SK-N-SH (cell line): ENCODE data around the gene H2AZ1. TPM values are rescaled to one million over a fixed set of nuclear protein-coding genes. Genes with fewer than 3 reads are reported as not detected.

ENCODE experiments used
- CTCF ChIA-PET: fragments of 300-600, 350-600 bp; formaldehyde crosslinking; extraction: SDS; loops from one replicate; lab custom pipeline; 2021; lab: Yijun Ruan, JAX
- POLR2A ChIA-PET: fragments of 350-600 bp; sonication (Branson Sonifier 250); formaldehyde crosslinking; extraction: SDS; loops from one replicate; lab custom pipeline; 2020; ENCODE audit warnings: antibody characterized with exemption, inconsistent platforms; lab: Yijun Ruan, JAX
- DNase-seq: peaks from one replicate; pipeline ENCODE4 v3.0.0; 2012
- H2AFZ ChIP-seq: fragments of 200-600 bp; sonication (generic); 2 replicates; pipeline ENCODE4 v1.8.1; 2016; ENCODE audit warnings: antibody characterized with exemption, mild to moderate bottlenecking, low read depth
- H3F3A ChIP-seq: fragments of 200-600 bp; sonication (generic); replicated peaks from 2 replicates; pipeline ENCODE3; 2016; ENCODE audit warnings: antibody characterized with exemption, mild to moderate bottlenecking; ENCODE audit not compliant: insufficient read depth
- H3K27ac ChIP-seq, 2 experiments: fragments of 200-500 bp in 1 of 2; fragments of 200-600 bp in 1 of 2; sonication (Bioruptor generic) in 1 of 2; sonication (generic), shearing (Covaris generic) in 1 of 2; 2 replicates each; pipeline versions ENCODE4 v1.5.1 to v1.6.1; 2014 to 2016; ENCODE audit warnings: low read depth in 2 of 2, inconsistent platforms in 1 of 2, low read length in 1 of 2, mild to moderate bottlenecking in 1 of 2, mixed read lengths in 1 of 2
- H3K27me3 ChIP-seq: fragments of 200-600 bp; sonication (generic), shearing (Covaris generic); 2 replicates; pipeline ENCODE4 v1.6.1; 2016; ENCODE audit warnings: mixed run types; ENCODE audit not compliant: insufficient read depth
- H3K36me3 ChIP-seq, 2 experiments: fragments of 200-500 bp in 1 of 2; fragments of 200-600 bp in 1 of 2; sonication (Bioruptor generic) in 1 of 2; sonication (generic) in 1 of 2; replicated peaks in 1 of 2; 2 replicates each; pipeline versions ENCODE3 to v1.5.1; 2014 to 2016; ENCODE audit warnings: low read length in 1 of 2, mild to moderate bottlenecking in 1 of 2; ENCODE audit not compliant: insufficient read depth in 2 of 2, control insufficient read depth in 1 of 2
- H3K4me1 ChIP-seq, 2 experiments: fragments of 200-500 bp in 1 of 2; fragments of 200-600 bp in 1 of 2; sonication (Bioruptor generic) in 1 of 2; sonication (generic), shearing (Covaris generic) in 1 of 2; 2 replicates each; pipeline versions ENCODE4 v1.5.1 to v1.6.1; 2014 to 2016; ENCODE audit warnings: low read depth in 1 of 2, low read length in 1 of 2, mixed run types in 1 of 2; ENCODE audit not compliant: insufficient read depth in 2 of 2, control insufficient read depth in 1 of 2
- H3K4me2 ChIP-seq: fragments of 200-600 bp; sonication (generic), shearing (Covaris generic); 2 replicates; pipeline ENCODE4 v1.6.1; 2017; ENCODE audit warnings: mixed run types
- H3K4me3 ChIP-seq, 2 experiments: fragments of 200-500 bp in 1 of 2; fragments of 200-600 bp in 1 of 2; sonication (Bioruptor generic) in 1 of 2; sonication (generic), shearing (Covaris generic) in 1 of 2; 2 replicates each; pipeline versions ENCODE4 v1.5.1 to v1.8.1; 2014 to 2016; ENCODE audit warnings: low read depth in 2 of 2, inconsistent platforms in 1 of 2, low read length in 1 of 2, mild to moderate bottlenecking in 1 of 2, mixed read lengths in 1 of 2, moderate library complexity in 1 of 2
- H3K79me2 ChIP-seq: fragments of 200-600 bp; sonication (generic); 2 replicates; pipeline ENCODE4 v1.8.1; 2017; ENCODE audit warnings: mild to moderate bottlenecking; ENCODE audit not compliant: insufficient read depth
- H3K9ac ChIP-seq: fragments of 200-600 bp; sonication (generic); 2 replicates; pipeline ENCODE4 v1.6.1; 2017; ENCODE audit warnings: mixed run types
- H3K9me2 ChIP-seq: fragments of 200-600 bp; sonication (generic); 2 replicates; pipeline ENCODE4 v1.6.1; 2017; ENCODE audit warnings: mixed run types
- H3K9me3 ChIP-seq: fragments of 200-600 bp; sonication (generic); 2 replicates; pipeline ENCODE4 v1.6.1; 2017; ENCODE audit warnings: mixed run types, mild to moderate bottlenecking, moderate library complexity
- H4K20me1 ChIP-seq: fragments of 200-600 bp; sonication (generic); 2 replicates; pipeline ENCODE4 v1.6.1; 2017; ENCODE audit warnings: mild to moderate bottlenecking, mixed run types; ENCODE audit not compliant: insufficient read depth
- EP300 ChIP-seq, 2 experiments: IDR thresholded peaks; 2 replicates each; pipeline versions ENCODE4 v1.4.0 to v1.6.1; 2012; ENCODE audit warnings: borderline replicate concordance in 1 of 2, low read depth in 1 of 2, low read length in 1 of 2
- FOSL2 ChIP-seq: IDR thresholded peaks from 2 replicates; pipeline ENCODE4 v1.4.0; 2012; ENCODE audit warnings: low read depth, mild to moderate bottlenecking, moderate library complexity, borderline replicate concordance
- FOXJ3 ChIP-seq: sonication (generic); formaldehyde crosslinking; IDR thresholded peaks from 2 replicates; pipeline ENCODE4 v1.5.1; 2020; ENCODE audit warnings: mild to moderate bottlenecking, missing genetic modification reagents
- FOXM1 ChIP-seq: IDR thresholded peaks from 2 replicates; pipeline ENCODE4 v1.4.0; 2012; ENCODE audit warnings: low read depth, mild to moderate bottlenecking
- GABPA ChIP-seq: IDR thresholded peaks from 2 replicates; pipeline ENCODE4 v1.4.0; 2012; ENCODE audit warnings: low read depth, mild to moderate bottlenecking
- MXI1 ChIP-seq: IDR thresholded peaks from 2 replicates; pipeline ENCODE4 v1.6.1; 2012; ENCODE audit warnings: mild to moderate bottlenecking, low read depth, low read length, improper control_type of control experiment
- NRF1 ChIP-seq: IDR thresholded peaks from 2 replicates; pipeline ENCODE4 v1.6.1; 2012; ENCODE audit warnings: low read depth, mild to moderate bottlenecking, low read length
- POLR2AphosphoS5 ChIP-seq: IDR thresholded peaks from 2 replicates; pipeline ENCODE4 v1.6.1; 2012; ENCODE audit warnings: low read depth, low read length
- RAD21 ChIP-seq: IDR thresholded peaks from 2 replicates; pipeline ENCODE4 v1.6.1; 2012; ENCODE audit warnings: mild to moderate bottlenecking, low read length
- RCOR1 ChIP-seq: fragments of 150-350 bp; IDR thresholded peaks from 2 replicates; pipeline ENCODE4 v1.6.1; 2017; ENCODE audit warnings: antibody characterized with exemption, low read length
- RXRA ChIP-seq: IDR thresholded peaks from 2 replicates; pipeline ENCODE4 v1.4.0; 2012; ENCODE audit warnings: low read depth, mild to moderate bottlenecking, borderline replicate concordance
- SIN3A ChIP-seq: IDR thresholded peaks from 2 replicates; pipeline ENCODE4 v1.6.1; 2012; ENCODE audit warnings: low read depth, mild to moderate bottlenecking, low read length, moderate library complexity, borderline replicate concordance
- TAF1 ChIP-seq: IDR thresholded peaks from 2 replicates; pipeline ENCODE4 v1.6.1; 2012; ENCODE audit warnings: low read depth, mild to moderate bottlenecking, low read length, moderate library complexity, borderline replicate concordance
- YY1 ChIP-seq: IDR thresholded peaks from 2 replicates; pipeline ENCODE4 v1.4.0; 2012; ENCODE audit warnings: low read depth, mild to moderate bottlenecking
- WGBS: methylation state at CpG from one replicate; pipeline ENCODE4 v1.1.6; 2017; ENCODE audit warnings: low lambda C conversion rate; 5-methylcytosine and 5-hydroxymethylcytosine counted together
- polyA plus RNA-seq, 3 experiments: library from polyadenylated mRNA; depleted of rRNA; stranded (reverse); fragments of >200 nt; gene quantifications; 2 replicates each; pipeline ENCODE4 v1.2.3, GENCODE V29; 2012
- TF ChIP-seq, protein P1 (sequence below): IDR thresholded peaks from 2 replicates; pipeline ENCODE4 v1.4.0; 2012; ENCODE audit warnings: low read depth, borderline replicate concordance
- TF ChIP-seq, protein P2 (sequence below): IDR thresholded peaks from 2 replicates; pipeline ENCODE4; 2012
- TF ChIP-seq, protein P3 (sequence below): IDR thresholded peaks from 2 replicates; pipeline ENCODE4 v1.4.0; 2012; ENCODE audit warnings: low read depth, borderline replicate concordance
- TF ChIP-seq, protein P4 (sequence below): fragments of 150-350 bp; IDR thresholded peaks from 2 replicates; pipeline ENCODE4 v1.6.1; 2017; ENCODE audit warnings: antibody characterized with exemption, low read length, low read depth, borderline replicate concordance
- TF ChIP-seq, protein P5 (sequence below): IDR thresholded peaks from 2 replicates; pipeline ENCODE4 v1.6.1; 2012; ENCODE audit warnings: mild to moderate bottlenecking, low read depth, low read length, moderate library complexity
- TF ChIP-seq, protein P6 (sequence below): fragments of 150-350 bp; IDR thresholded peaks from 2 replicates; pipeline ENCODE4 v1.6.1; 2016; ENCODE audit warnings: mild to moderate bottlenecking, low read depth, low read length

H2AZ1 gene
- polyA plus RNA-seq (2012; rRNA removed) = 353 and 408 TPM in 2 replicates
- polyA plus RNA-seq (2012; cell fraction: cytosol; rRNA removed) = 433 and 475 TPM in 2 replicates
- 155 and 187 TPM in 2 replicates for polyA plus RNA-seq (2012; cell fraction: nucleus; rRNA removed)

DNA sequence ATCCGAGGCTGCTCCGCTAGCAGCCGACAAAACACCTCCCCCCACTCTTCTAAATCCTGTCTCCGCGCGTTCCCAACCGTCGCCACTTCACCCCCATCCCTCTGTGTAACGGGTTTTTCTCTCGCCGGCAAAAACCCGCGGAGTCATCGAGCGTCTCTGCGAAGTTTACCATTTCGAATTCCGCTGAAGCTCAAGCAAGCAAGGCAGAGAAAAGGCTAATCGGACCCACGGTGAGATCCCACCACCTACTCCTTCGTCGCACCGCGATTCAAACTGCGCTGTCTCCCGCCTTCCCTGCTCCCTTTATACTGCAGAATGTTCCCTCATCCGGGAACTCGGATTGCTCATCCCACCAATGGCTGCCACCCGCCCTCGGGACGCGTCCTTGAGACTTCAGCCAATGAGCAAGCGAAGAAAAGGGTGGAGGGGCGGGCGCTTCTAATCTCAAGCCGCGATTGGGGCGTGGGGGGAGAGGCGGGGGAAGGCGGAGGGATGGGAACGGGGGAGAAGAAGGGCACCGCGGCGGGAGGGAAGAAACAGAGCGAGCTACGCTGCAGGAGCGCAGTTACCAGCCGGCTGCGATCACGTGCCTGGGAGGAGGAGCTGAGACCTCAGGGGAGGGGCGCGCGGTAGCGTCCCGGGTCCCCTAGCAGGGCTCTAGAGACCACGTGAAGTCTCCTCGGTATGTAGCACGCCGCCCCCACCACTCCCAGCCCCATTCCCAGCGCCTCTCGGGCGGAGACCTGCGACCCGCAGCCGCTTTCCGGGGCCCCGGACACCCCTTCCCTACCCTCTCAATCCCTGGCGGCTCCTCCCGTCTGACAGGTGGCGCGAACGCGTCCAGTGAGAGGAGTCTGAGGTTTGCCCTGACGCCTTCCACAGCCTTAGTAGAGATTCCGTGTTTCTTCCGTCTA is at the start of gene H2AZ1:
H2AZ1 (minus strand) TSS at position 277 of the 914 bp plus-strand sequence; CDS start at position 172, 105 bp downstream.
- Histone ChIP-seq H3K9me2 (no peaks in the 10 kb centered on the region), H3K4me1 (peaks cover 18 to 21% of the 10 kb centered on the region in 2 experiments), H3F3A (peaks cover 20% of the 10 kb centered on the region), H3K36me3 (peaks cover 14 to 15% of the 10 kb centered on the region in 2 experiments), H3K27me3 (no peaks in the 10 kb centered on the region), H3K27ac (peak within 1 kb of the TSS; percentile 80 to 97), H4K20me1 (peaks cover 20% of the 10 kb centered on the region), H3K79me2 (peaks cover 47% of the 10 kb centered on the region), H3K4me2 (peak within 1 kb of the TSS; percentile 87), H3K4me3 (peak within 1 kb of the TSS; percentile 76 to 78), H2AFZ (peak within 1 kb of the TSS; percentile 97), H3K9ac (peak within 1 kb of the TSS; percentile 92), H3K9me3 (no peaks in the 10 kb centered on the region)
- CTCF ChIA-PET = interaction anchor here (0.7 to 1.5 kb wide), 3 partner anchors 47 to 1805 kb away, joined by 3 to 5 read pairs (median 3); no protein-coding TSS in a partner anchor
- WGBS = 2% methylated on average over 50 of the region's 76 CpGs
- DNase-seq = peak; percentile 96
- POLR2A ChIA-PET = interaction anchor here (0.6 to 1.5 kb wide), 3 partner anchors 56 to 374 kb away, joined by 3 to 4 read pairs (median 3); partner anchors contain the start of gene LAMTOR3
- TF ChIP-seq, protein P1, sequence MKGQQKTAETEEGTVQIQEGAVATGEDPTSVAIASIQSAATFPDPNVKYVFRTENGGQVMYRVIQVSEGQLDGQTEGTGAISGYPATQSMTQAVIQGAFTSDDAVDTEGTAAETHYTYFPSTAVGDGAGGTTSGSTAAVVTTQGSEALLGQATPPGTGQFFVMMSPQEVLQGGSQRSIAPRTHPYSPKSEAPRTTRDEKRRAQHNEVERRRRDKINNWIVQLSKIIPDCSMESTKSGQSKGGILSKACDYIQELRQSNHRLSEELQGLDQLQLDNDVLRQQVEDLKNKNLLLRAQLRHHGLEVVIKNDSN = peak; percentile 94
- peak; percentile 79; the same call in 1 of the 2 replicates for TF ChIP-seq SIN3A
- TF ChIP-seq YY1 = peak; percentile 76
- TF ChIP-seq FOXM1 = no peak
- peak; percentile 31; the same call in 1 of the 2 replicates for TF ChIP-seq NRF1
- TF ChIP-seq RAD21 = no peak
- TF ChIP-seq FOXJ3 = no peak
- TF ChIP-seq, protein P2, sequence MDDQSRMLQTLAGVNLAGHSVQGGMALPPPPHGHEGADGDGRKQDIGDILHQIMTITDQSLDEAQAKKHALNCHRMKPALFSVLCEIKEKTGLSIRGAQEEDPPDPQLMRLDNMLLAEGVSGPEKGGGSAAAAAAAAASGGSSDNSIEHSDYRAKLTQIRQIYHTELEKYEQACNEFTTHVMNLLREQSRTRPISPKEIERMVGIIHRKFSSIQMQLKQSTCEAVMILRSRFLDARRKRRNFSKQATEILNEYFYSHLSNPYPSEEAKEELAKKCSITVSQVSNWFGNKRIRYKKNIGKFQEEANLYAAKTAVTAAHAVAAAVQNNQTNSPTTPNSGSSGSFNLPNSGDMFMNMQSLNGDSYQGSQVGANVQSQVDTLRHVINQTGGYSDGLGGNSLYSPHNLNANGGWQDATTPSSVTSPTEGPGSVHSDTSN = 0 out of 2 replicates have a peak, but pooled peaks have one; percentile 24
- TF ChIP-seq, protein P3, sequence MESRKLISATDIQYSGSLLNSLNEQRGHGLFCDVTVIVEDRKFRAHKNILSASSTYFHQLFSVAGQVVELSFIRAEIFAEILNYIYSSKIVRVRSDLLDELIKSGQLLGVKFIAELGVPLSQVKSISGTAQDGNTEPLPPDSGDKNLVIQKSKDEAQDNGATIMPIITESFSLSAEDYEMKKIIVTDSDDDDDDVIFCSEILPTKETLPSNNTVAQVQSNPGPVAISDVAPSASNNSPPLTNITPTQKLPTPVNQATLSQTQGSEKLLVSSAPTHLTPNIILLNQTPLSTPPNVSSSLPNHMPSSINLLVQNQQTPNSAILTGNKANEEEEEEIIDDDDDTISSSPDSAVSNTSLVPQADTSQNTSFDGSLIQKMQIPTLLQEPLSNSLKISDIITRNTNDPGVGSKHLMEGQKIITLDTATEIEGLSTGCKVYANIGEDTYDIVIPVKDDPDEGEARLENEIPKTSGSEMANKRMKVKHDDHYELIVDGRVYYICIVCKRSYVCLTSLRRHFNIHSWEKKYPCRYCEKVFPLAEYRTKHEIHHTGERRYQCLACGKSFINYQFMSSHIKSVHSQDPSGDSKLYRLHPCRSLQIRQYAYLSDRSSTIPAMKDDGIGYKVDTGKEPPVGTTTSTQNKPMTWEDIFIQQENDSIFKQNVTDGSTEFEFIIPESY = no peak
- TF ChIP-seq MXI1 = peak; percentile 97
- TF ChIP-seq RCOR1 = no peak
- TF ChIP-seq, protein P4, sequence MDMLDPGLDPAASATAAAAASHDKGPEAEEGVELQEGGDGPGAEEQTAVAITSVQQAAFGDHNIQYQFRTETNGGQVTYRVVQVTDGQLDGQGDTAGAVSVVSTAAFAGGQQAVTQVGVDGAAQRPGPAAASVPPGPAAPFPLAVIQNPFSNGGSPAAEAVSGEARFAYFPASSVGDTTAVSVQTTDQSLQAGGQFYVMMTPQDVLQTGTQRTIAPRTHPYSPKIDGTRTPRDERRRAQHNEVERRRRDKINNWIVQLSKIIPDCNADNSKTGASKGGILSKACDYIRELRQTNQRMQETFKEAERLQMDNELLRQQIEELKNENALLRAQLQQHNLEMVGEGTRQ = peak; percentile 77
- peak; percentile 99 for TF ChIP-seq POLR2AphosphoS5
- peak; percentile 96 for TF ChIP-seq TAF1
- 0 out of 2 replicates have a peak, but pooled peaks have one; percentile 8 for TF ChIP-seq FOSL2
- TF ChIP-seq, protein P5, sequence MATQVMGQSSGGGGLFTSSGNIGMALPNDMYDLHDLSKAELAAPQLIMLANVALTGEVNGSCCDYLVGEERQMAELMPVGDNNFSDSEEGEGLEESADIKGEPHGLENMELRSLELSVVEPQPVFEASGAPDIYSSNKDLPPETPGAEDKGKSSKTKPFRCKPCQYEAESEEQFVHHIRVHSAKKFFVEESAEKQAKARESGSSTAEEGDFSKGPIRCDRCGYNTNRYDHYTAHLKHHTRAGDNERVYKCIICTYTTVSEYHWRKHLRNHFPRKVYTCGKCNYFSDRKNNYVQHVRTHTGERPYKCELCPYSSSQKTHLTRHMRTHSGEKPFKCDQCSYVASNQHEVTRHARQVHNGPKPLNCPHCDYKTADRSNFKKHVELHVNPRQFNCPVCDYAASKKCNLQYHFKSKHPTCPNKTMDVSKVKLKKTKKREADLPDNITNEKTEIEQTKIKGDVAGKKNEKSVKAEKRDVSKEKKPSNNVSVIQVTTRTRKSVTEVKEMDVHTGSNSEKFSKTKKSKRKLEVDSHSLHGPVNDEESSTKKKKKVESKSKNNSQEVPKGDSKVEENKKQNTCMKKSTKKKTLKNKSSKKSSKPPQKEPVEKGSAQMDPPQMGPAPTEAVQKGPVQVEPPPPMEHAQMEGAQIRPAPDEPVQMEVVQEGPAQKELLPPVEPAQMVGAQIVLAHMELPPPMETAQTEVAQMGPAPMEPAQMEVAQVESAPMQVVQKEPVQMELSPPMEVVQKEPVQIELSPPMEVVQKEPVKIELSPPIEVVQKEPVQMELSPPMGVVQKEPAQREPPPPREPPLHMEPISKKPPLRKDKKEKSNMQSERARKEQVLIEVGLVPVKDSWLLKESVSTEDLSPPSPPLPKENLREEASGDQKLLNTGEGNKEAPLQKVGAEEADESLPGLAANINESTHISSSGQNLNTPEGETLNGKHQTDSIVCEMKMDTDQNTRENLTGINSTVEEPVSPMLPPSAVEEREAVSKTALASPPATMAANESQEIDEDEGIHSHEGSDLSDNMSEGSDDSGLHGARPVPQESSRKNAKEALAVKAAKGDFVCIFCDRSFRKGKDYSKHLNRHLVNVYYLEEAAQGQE = peak; percentile 26; the same call in 1 of the 2 replicates
- TF ChIP-seq EP300 (IDR thresholded peaks at IDR 0.05; ENCODE audit: borderline replicate concordance in 1 of 2, low read depth in 1 of 2, low read length in 1 of 2) = 0 out of 4 replicates have a peak, but pooled peaks of 1 of the 2 experiments have one; percentile 5
- TF ChIP-seq GABPA = no peak
- no peak for TF ChIP-seq RXRA
- TF ChIP-seq, protein P6, sequence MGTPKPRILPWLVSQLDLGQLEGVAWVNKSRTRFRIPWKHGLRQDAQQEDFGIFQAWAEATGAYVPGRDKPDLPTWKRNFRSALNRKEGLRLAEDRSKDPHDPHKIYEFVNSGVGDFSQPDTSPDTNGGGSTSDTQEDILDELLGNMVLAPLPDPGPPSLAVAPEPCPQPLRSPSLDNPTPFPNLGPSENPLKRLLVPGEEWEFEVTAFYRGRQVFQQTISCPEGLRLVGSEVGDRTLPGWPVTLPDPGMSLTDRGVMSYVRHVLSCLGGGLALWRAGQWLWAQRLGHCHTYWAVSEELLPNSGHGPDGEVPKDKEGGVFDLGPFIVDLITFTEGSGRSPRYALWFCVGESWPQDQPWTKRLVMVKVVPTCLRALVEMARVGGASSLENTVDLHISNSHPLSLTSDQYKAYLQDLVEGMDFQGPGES = peak; percentile 50; the same call in 1 of the 2 replicates
